Erythroblast (primary cell): ENCODE data around the gene SOCS4.

Experiments
- GATA1 ChIP-seq: IDR thresholded peaks from 2 replicates; pipeline ENCODE4 v1.6.1; 2011; ENCODE audit warnings: low read depth, mild to moderate bottlenecking, control low read depth, low read length, moderate library complexity
- POLR2A ChIP-seq: IDR thresholded peaks from 2 replicates; pipeline ENCODE4 v1.6.1; 2011; ENCODE audit warnings: mild to moderate bottlenecking, low read length

DNA sequence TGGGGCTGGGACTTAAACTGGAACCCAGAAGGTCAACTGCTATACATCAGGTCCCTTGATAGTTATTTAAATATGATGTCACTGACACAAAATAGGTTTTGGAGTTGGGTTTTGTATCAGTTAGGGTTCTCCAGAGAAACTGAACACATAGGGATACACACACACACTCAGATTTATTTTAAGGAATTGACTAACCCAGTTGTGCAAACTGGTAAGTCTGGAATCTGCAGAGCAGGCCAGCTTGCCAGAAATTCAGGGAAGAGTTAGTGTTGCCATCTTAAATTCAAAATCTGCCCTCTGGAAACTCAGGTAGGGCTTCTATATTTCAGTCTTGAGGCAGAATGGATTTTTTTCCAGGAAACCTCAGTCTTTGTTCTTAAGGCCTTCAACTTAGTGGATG, 61.3 kb downstream of the SOCS4 start:
- TF ChIP-seq POLR2A: no peak
- TF ChIP-seq GATA1: no peak
